Activated naive CD4-positive, alpha-beta T cell treated with anti-CD3 and anti-CD28 coated beads, Interleukin-2, amount 10 ng/mL, durations not matched to agents 7 days and 5 days (primary cell): ENCODE results near the gene ZNF335.

Experiments used
- CTCF ChIA-PET: fragments of 350-600 bp; sonication (Branson Sonifier 250); formaldehyde crosslinking; loops from one replicate; lab custom pipeline; 2021; ENCODE audit warnings: antibody characterized with exemption; lab: Charles Lee
- DNase-seq: peaks from one replicate; pipeline ENCODE4 v3.0.0-alpha.2; 2020
- H3K27ac Mint-ChIP-seq: one replicate; pipeline ENCODE4 v1.8.0; 2021; ENCODE audit warnings: mild to moderate bottlenecking, moderate library complexity, mixed read lengths
- H3K27me3 Mint-ChIP-seq: one replicate; pipeline ENCODE4 v1.8.0; 2021; ENCODE audit warnings: mild to moderate bottlenecking, mixed read lengths
- H3K36me3 Mint-ChIP-seq: one replicate; pipeline ENCODE4 v1.8.0; 2021; ENCODE audit warnings: mixed read lengths
- H3K4me1 Mint-ChIP-seq: one replicate; pipeline ENCODE4 v1.8.0; 2021; ENCODE audit warnings: mixed read lengths
- H3K4me3 Mint-ChIP-seq: one replicate; pipeline ENCODE4 v1.8.0; 2021; ENCODE audit warnings: mild to moderate bottlenecking, moderate library complexity, mixed read lengths
- H3K9me3 Mint-ChIP-seq: one replicate; pipeline ENCODE4 v1.8.0; 2021; ENCODE audit warnings: mixed read lengths

The ZNF335 gene, protein sequence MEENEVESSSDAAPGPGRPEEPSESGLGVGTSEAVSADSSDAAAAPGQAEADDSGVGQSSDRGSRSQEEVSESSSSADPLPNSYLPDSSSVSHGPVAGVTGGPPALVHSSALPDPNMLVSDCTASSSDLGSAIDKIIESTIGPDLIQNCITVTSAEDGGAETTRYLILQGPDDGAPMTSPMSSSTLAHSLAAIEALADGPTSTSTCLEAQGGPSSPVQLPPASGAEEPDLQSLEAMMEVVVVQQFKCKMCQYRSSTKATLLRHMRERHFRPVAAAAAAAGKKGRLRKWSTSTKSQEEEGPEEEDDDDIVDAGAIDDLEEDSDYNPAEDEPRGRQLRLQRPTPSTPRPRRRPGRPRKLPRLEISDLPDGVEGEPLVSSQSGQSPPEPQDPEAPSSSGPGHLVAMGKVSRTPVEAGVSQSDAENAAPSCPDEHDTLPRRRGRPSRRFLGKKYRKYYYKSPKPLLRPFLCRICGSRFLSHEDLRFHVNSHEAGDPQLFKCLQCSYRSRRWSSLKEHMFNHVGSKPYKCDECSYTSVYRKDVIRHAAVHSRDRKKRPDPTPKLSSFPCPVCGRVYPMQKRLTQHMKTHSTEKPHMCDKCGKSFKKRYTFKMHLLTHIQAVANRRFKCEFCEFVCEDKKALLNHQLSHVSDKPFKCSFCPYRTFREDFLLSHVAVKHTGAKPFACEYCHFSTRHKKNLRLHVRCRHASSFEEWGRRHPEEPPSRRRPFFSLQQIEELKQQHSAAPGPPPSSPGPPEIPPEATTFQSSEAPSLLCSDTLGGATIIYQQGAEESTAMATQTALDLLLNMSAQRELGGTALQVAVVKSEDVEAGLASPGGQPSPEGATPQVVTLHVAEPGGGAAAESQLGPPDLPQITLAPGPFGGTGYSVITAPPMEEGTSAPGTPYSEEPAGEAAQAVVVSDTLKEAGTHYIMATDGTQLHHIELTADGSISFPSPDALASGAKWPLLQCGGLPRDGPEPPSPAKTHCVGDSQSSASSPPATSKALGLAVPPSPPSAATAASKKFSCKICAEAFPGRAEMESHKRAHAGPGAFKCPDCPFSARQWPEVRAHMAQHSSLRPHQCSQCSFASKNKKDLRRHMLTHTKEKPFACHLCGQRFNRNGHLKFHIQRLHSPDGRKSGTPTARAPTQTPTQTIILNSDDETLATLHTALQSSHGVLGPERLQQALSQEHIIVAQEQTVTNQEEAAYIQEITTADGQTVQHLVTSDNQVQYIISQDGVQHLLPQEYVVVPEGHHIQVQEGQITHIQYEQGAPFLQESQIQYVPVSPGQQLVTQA (N-terminal part only)

GRCh38 chr20:45971675-45972499 lies at the start of gene ZNF335:
TSS of gene ZNF335 (minus strand) at chr20:45972203. CDS start at chr20:45971410, 793 bp downstream.
- CTCF ChIA-PET, result interaction anchor here (0.8 to 7.2 kb wide), 8 partner anchors 15 to 598 kb away, joined by 3 to 44 read pairs (median 8); no protein-coding TSS in a partner anchor
- Mint-ChIP-seq H3K9me3 (no peaks in the 10 kb centered on the region), H3K27ac (peak within 1 kb of the TSS; percentile 100), H3K4me3 (peak within 1 kb of the TSS; percentile 87), H3K27me3 (peaks cover 25% of the 10 kb centered on the region), H3K4me1 (peaks cover 26% of the 10 kb centered on the region), H3K36me3 (peaks cover 16% of the 10 kb centered on the region)
- DNase-seq, result peak; percentile 93

DNA sequence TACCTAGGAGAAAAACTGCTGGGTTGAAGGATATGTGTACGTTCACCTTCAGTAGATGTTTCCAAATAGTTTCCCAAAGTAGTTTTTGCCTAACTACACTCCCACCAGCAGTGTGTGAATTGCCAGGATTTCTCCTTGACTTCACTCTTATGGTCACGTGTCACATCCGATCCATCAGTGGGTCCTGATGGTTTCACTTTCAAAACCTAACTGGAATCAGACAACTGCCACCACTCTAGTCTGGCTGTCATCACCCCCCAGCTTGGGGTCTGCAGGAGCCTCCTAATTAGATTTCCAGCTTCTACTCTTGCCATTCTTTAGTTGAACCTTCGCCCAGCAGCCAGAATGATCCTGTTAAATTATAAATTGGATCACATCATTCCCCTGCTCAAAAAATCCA lies 48.6 kb upstream of the ZNF335 start:
- Mint-ChIP-seq H3K27me3 (peaks cover 65% of the 10 kb centered on the region), H3K36me3 (no peaks in the 10 kb centered on the region), H3K4me3 (peak overlapping the region; percentile 1), H3K9me3 (peaks cover 3% of the 10 kb centered on the region), H3K27ac (no peak overlapping the region), H3K4me1 (peaks cover 29% of the 10 kb centered on the region)
- CTCF ChIA-PET, result no interaction called here
- no peak for DNase-seq

DNA sequence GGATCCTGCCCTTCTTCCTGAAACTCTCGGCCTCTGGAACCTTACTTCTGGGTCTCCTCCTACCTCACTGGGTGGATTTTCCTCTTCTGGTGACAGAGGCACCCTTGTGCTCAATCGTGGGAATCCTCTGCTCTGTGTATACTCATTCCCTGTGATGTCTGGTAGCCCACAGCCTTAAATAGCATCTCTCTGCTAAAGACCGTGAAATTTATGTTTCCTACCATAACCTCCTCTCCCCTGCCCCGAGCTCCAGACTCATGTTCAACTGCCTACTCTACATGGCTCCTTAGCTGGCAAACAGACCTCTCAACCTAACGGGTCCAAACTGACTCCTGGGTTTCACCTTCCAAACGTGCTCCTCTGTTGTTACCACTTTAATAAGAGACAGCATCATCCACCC lies 46.6 kb upstream of the ZNF335 start:
- Mint-ChIP-seq H3K4me3 (no peak overlapping the region), H3K9me3 (peaks cover 3% of the 10 kb centered on the region), H3K4me1 (peaks cover 39% of the 10 kb centered on the region), H3K36me3 (no peaks in the 10 kb centered on the region), H3K27me3 (peaks cover 63% of the 10 kb centered on the region), H3K27ac (no peak overlapping the region)
- no peak for DNase-seq
- CTCF ChIA-PET, result interaction anchor here (1.4 to 2.1 kb wide), 2 partner anchors 31 to 66 kb away, joined by 4 to 9 read pairs; no protein-coding TSS in a partner anchor

- peaks cover 63% of the 10 kb centered on the region for H3K27me3 Mint-ChIP-seq
- CTCF ChIA-PET, result interaction anchor here (1.2 to 2.1 kb wide), 4 partner anchors 11 to 157 kb away, joined by 3 to 9 read pairs (median 4); partner anchors contain the start of gene SLC12A5
- no peak for DNase-seq
- H3K4me3 Mint-ChIP-seq, result no peak overlapping the region
- H3K36me3 Mint-ChIP-seq, result no peaks in the 10 kb centered on the region
- H3K27ac Mint-ChIP-seq, result no peak overlapping the region
- peaks cover 35% of the 10 kb centered on the region for H3K4me1 Mint-ChIP-seq
- peaks cover 3% of the 10 kb centered on the region for H3K9me3 Mint-ChIP-seq
Measured at GRCh38 chr20:46018112-46018511, 46.1 kb upstream of the ZNF335 start.

DNA sequence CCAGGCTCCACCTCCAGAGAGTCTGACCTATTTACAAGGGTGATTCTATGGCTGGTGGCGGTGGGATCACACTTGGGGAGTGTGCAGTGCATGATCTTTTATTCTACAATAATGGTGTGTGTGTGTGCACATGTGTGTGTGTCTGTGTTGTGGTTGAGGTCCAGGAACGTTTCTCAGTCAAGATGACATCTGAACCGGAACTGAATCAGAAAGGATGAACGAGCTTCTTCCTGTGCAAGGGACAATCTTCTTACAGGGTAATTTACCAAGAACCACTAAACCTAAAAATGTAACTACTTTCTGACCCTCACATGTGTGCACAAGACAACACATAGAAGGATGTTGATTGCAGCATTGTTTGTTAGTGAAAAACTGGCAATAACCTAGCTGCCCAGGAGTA lies 45.3 kb upstream of the ZNF335 start:
- Mint-ChIP-seq H3K27me3 (peaks cover 63% of the 10 kb centered on the region), H3K4me1 (peaks cover 39% of the 10 kb centered on the region), H3K27ac (no peak overlapping the region), H3K36me3 (no peaks in the 10 kb centered on the region), H3K4me3 (no peak overlapping the region), H3K9me3 (peaks cover 3% of the 10 kb centered on the region)
- no peak for DNase-seq
- CTCF ChIA-PET, result interaction anchor here (1.2 to 2.1 kb wide), 4 partner anchors 12 to 157 kb away, joined by 3 to 9 read pairs (median 4); partner anchors contain the start of gene SLC12A5

- H3K9me3 Mint-ChIP-seq, result peaks cover 6% of the 10 kb centered on the region
- H3K4me1 Mint-ChIP-seq, result peaks cover 48% of the 10 kb centered on the region
- no peak overlapping the region for H3K4me3 Mint-ChIP-seq
- no peak for DNase-seq
- H3K36me3 Mint-ChIP-seq, result peaks cover 5% of the 10 kb centered on the region
- CTCF ChIA-PET, result interaction anchor here (0.7 to 8.7 kb wide), 23 partner anchors 9 to 321 kb away, joined by 3 to 151 read pairs (median 5); partner anchors contain the start of gene SLC12A5
- H3K27me3 Mint-ChIP-seq, result peaks cover 70% of the 10 kb centered on the region
- H3K27ac Mint-ChIP-seq, result no peak overlapping the region
Measured at GRCh38 chr20:46014517-46015396, 42.8 kb upstream of the ZNF335 start.

GRCh38 chr20:46013829-46014516 lies 42.0 kb upstream of the ZNF335 start:
- H3K27me3 Mint-ChIP-seq, result peaks cover 77% of the 10 kb centered on the region
- peaks cover 6% of the 10 kb centered on the region for H3K9me3 Mint-ChIP-seq
- peaks cover 5% of the 10 kb centered on the region for H3K36me3 Mint-ChIP-seq
- peaks cover 54% of the 10 kb centered on the region for H3K4me1 Mint-ChIP-seq
- peak; percentile 75 for DNase-seq
- CTCF ChIA-PET, result interaction anchor here (0.7 to 8.7 kb wide), 30 partner anchors 9 to 321 kb away, joined by 3 to 151 read pairs (median 4); partner anchors contain the start of gene SLC12A5
- no peak overlapping the region for H3K4me3 Mint-ChIP-seq
- H3K27ac Mint-ChIP-seq, result no peak overlapping the region

GRCh38 chr20:46013322-46013828 lies 41.4 kb upstream of the ZNF335 start:
- no peak overlapping the region for H3K27ac Mint-ChIP-seq
- peaks cover 77% of the 10 kb centered on the region for H3K27me3 Mint-ChIP-seq
- H3K36me3 Mint-ChIP-seq, result peaks cover 5% of the 10 kb centered on the region
- H3K4me3 Mint-ChIP-seq, result no peak overlapping the region
- peaks cover 59% of the 10 kb centered on the region for H3K4me1 Mint-ChIP-seq
- no peak for DNase-seq
- peaks cover 6% of the 10 kb centered on the region for H3K9me3 Mint-ChIP-seq
- CTCF ChIA-PET, result interaction anchor here (0.8 to 8.7 kb wide), 17 partner anchors 9 to 393 kb away, joined by 3 to 151 read pairs (median 6); partner anchors contain the start of gene ELMO2

- Mint-ChIP-seq H3K27me3 (peaks cover 77% of the 10 kb centered on the region), H3K4me3 (no peak overlapping the region), H3K9me3 (peaks cover 6% of the 10 kb centered on the region), H3K36me3 (peaks cover 5% of the 10 kb centered on the region), H3K4me1 (peaks cover 64% of the 10 kb centered on the region), H3K27ac (no peak overlapping the region)
- DNase-seq, result no peak
- CTCF ChIA-PET, result interaction anchor here (0.6 to 8.7 kb wide), 19 partner anchors 9 to 639 kb away, joined by 3 to 151 read pairs (median 6); partner anchors contain the start of gene ELMO2
Measured at GRCh38 chr20:46012921-46013320, 40.9 kb upstream of the ZNF335 start.

DNA sequence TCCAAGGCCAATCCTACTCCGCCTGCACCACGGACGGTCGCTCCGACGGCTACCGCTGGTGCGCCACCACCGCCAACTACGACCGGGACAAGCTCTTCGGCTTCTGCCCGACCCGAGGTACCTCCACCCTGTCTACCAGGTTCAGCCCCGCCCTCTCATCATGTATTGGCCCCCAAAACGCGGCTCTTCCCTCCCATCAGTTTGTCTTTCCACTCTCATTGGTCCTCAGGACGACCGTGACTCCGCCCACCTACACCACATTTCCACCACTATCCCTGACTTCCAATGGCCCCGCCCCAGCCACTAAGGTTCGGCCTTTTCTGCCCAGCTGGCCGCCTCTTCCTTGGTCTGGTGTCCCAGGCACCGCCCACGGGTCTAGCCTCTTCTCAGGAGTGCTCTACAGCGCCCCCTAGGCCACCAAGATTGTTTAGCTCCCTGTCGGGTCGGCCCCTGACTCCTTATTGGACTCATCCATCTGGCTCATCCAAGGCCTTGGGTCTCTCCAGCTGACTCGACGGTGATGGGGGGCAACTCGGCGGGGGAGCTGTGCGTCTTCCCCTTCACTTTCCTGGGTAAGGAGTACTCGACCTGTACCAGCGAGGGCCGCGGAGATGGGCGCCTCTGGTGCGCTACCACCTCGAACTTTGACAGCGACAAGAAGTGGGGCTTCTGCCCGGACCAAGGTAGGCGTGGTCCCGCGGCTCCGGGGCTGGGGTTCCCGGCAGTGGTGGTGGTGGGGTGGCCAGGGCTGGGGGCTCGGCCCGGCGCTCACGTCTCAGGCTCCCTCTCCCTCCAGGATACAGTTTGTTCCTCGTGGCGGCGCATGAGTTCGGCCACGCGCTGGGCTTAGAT lies 39.9 kb upstream of the ZNF335 start:
- peak; percentile 55 for DNase-seq
- peaks cover 5% of the 10 kb centered on the region for H3K36me3 Mint-ChIP-seq
- CTCF ChIA-PET, result interaction anchor here (0.6 to 8.7 kb wide), 10 partner anchors 11 to 638 kb away, joined by 3 to 151 read pairs (median 4); partner anchors contain the start of gene ELMO2

More for the DNA sequence above, 39.9 kb upstream of the ZNF335 start:
- peaks cover 84% of the 10 kb centered on the region for H3K27me3 Mint-ChIP-seq
- H3K4me3 Mint-ChIP-seq, result peak overlapping the region; percentile 40
- no peak overlapping the region for H3K27ac Mint-ChIP-seq
- H3K4me1 Mint-ChIP-seq, result peaks cover 64% of the 10 kb centered on the region
- peaks cover 2% of the 10 kb centered on the region for H3K9me3 Mint-ChIP-seq
